ENCODE results near the gene CABP1.

CABP1 gene

GRCh38 chr12:120656008-120656407 lies 15.6 kb downstream of the CABP1 start:
- TF ChIP-seq CTCF (IDR thresholded peaks at IDR 0.05; ENCODE audit: borderline replicate concordance, control extremely low read depth, extremely low read depth, insufficient read depth, missing control alignments) = no peak
- in situ Hi-C loops (cut with MboI; ENCODE audit: low sequenced_read_pairs, unreplicated experiment) = no loop called here
- DNase-seq (ENCODE audit: low spot score) = no peak

- DNase-seq (ENCODE audit: low spot score) = no peak
- in situ Hi-C loops (cut with MboI; ENCODE audit: low sequenced_read_pairs, unreplicated experiment) = no loop called here
Measured at GRCh38 chr12:120658286-120659150, 18.1 kb downstream of the CABP1 start.

GRCh38 chr12:120659151-120659525 lies 18.7 kb downstream of the CABP1 start:
- TF ChIP-seq CTCF (IDR thresholded peaks at IDR 0.05; ENCODE audit: borderline replicate concordance, control extremely low read depth, extremely low read depth, insufficient read depth, missing control alignments) = no peak
- in situ Hi-C loops (cut with MboI; ENCODE audit: low sequenced_read_pairs, unreplicated experiment) = no loop called here

More at GRCh38 chr12:120658286-120659150, 18.1 kb downstream of the CABP1 start:
- TF ChIP-seq CTCF (IDR thresholded peaks at IDR 0.05; ENCODE audit: borderline replicate concordance, control extremely low read depth, extremely low read depth, insufficient read depth, missing control alignments) = no peak

GRCh38 chr12:120661432-120661831 lies 21.0 kb downstream of the CABP1 start:
- in situ Hi-C loops (cut with MboI; ENCODE audit: low sequenced_read_pairs, unreplicated experiment) = no loop called here
- no peak for DNase-seq (ENCODE audit: low spot score)
- TF ChIP-seq CTCF (IDR thresholded peaks at IDR 0.05; ENCODE audit: borderline replicate concordance, control extremely low read depth, extremely low read depth, insufficient read depth, missing control alignments) = no peak

More at GRCh38 chr12:120659151-120659525, 18.7 kb downstream of the CABP1 start:
- no peak for DNase-seq (ENCODE audit: low spot score)

GRCh38 chr12:120662879-120663278 lies 22.5 kb downstream of the CABP1 start:
- in situ Hi-C loops (cut with MboI; ENCODE audit: low sequenced_read_pairs, unreplicated experiment) = no loop called here
- DNase-seq (ENCODE audit: low spot score) = peak; percentile 77
- no peak for TF ChIP-seq CTCF (IDR thresholded peaks at IDR 0.05; ENCODE audit: borderline replicate concordance, control extremely low read depth, extremely low read depth, insufficient read depth, missing control alignments)

- in situ Hi-C loops (cut with MboI; ENCODE audit: low sequenced_read_pairs, unreplicated experiment) = no loop called here
- no peak for TF ChIP-seq CTCF (IDR thresholded peaks at IDR 0.05; ENCODE audit: borderline replicate concordance, control extremely low read depth, extremely low read depth, insufficient read depth, missing control alignments)
- DNase-seq (ENCODE audit: low spot score) = no peak
Measured at GRCh38 chr12:120663741-120664140, 23.3 kb downstream of the CABP1 start.
